ENCODE data around the gene SNX22. TPM values are rescaled to one million over a fixed set of nuclear protein-coding genes. Genes with fewer than 3 reads are reported as not detected.

Gene SNX22
- total RNA-seq, 4 donors from 2014 or later: 0.19 TPM; not detected in 3

- H3K4me1 ChIP-seq: peaks cover 0 to 43% (median 0%) of the 10 kb centered on the region in 3 donors
- TF ChIP-seq, protein P1, sequence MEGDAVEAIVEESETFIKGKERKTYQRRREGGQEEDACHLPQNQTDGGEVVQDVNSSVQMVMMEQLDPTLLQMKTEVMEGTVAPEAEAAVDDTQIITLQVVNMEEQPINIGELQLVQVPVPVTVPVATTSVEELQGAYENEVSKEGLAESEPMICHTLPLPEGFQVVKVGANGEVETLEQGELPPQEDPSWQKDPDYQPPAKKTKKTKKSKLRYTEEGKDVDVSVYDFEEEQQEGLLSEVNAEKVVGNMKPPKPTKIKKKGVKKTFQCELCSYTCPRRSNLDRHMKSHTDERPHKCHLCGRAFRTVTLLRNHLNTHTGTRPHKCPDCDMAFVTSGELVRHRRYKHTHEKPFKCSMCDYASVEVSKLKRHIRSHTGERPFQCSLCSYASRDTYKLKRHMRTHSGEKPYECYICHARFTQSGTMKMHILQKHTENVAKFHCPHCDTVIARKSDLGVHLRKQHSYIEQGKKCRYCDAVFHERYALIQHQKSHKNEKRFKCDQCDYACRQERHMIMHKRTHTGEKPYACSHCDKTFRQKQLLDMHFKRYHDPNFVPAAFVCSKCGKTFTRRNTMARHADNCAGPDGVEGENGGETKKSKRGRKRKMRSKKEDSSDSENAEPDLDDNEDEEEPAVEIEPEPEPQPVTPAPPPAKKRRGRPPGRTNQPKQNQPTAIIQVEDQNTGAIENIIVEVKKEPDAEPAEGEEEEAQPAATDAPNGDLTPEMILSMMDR (IDR thresholded peaks at IDR 0.05): no peak
- no peak for TF ChIP-seq POLR2A (IDR thresholded peaks at IDR 0.05)
- 78 to 88% methylated on average over 3 of the region's 3 CpGs for WGBS, 2 donors
- no peaks in the 10 kb centered on the region for H3K9me3 ChIP-seq
- no peak for DNase-seq
- H3K4me3 ChIP-seq: no peak overlapping the region
- no peaks in the 10 kb centered on the region for H3K27me3 ChIP-seq
- no peak overlapping the region for H3K27ac ChIP-seq
- H3K36me3 ChIP-seq: peaks cover 9 to 42% (median 11%) of the 10 kb centered on the region in 3 donors
- intact Hi-C loops (cut with DNase I): no loop called here
Observed at GRCh38 chr15:64110950-64111678, 40.4 kb upstream of the SNX22 start.

- no peak overlapping the region for H3K4me3 ChIP-seq
- peaks cover 0 to 37% (median 0%) of the 10 kb centered on the region in 3 donors for H3K4me1 ChIP-seq
- intact Hi-C loops (cut with DNase I): no loop called here
- H3K9me3 ChIP-seq: no peaks in the 10 kb centered on the region
- peaks cover 9 to 48% (median 11%) of the 10 kb centered on the region in 3 donors for H3K36me3 ChIP-seq
- no peak for DNase-seq
- H3K27me3 ChIP-seq: no peaks in the 10 kb centered on the region
- WGBS, 2 donors: 61 to 70% methylated on average over 2 to 3 of the region's 3 CpGs
- no peak for TF ChIP-seq POLR2A (IDR thresholded peaks at IDR 0.05)
- TF ChIP-seq, protein P1 (IDR thresholded peaks at IDR 0.05): no peak
- no peak overlapping the region for H3K27ac ChIP-seq
Observed at GRCh38 chr15:64111679-64112050, 39.9 kb upstream of the SNX22 start.

GRCh38 chr15:64112073-64112772 is 39.3 kb upstream of the SNX22 start:
- Histone ChIP-seq H3K27me3 (no peaks in the 10 kb centered on the region), H3K4me1 (peaks cover 0 to 35% (median 0%) of the 10 kb centered on the region in 3 donors), H3K27ac (no peak overlapping the region), H3K4me3 (no peak overlapping the region), H3K36me3 (peaks cover 9 to 53% (median 11%) of the 10 kb centered on the region in 3 donors), H3K9me3 (no peaks in the 10 kb centered on the region)
- DNase-seq: no peak
- no peak for TF ChIP-seq POLR2A (IDR thresholded peaks at IDR 0.05)
- TF ChIP-seq, protein P1 (IDR thresholded peaks at IDR 0.05): no peak
- intact Hi-C loops (cut with DNase I): no loop called here
- WGBS, 2 donors: 70 to 84% methylated on average over 4 of the region's 4 CpGs

- Histone ChIP-seq H3K4me3 (no peak overlapping the region), H3K27me3 (no peaks in the 10 kb centered on the region), H3K27ac (no peak overlapping the region), H3K4me1 (peaks cover 0 to 29% (median 0%) of the 10 kb centered on the region in 3 donors), H3K9me3 (no peaks in the 10 kb centered on the region), H3K36me3 (peaks cover 9 to 60% (median 14%) of the 10 kb centered on the region in 3 donors)
- DNase-seq: no peak
- no peak for TF ChIP-seq POLR2A (IDR thresholded peaks at IDR 0.05)
- TF ChIP-seq, protein P1 (IDR thresholded peaks at IDR 0.05): no peak
- WGBS, 2 donors: 63 to 73% methylated on average over 1 of the region's 1 CpG
- intact Hi-C loops (cut with DNase I): no loop called here
Observed at GRCh38 chr15:64112904-64113303, 38.6 kb upstream of the SNX22 start.

Measured in esophagus squamous epithelium (tissue), 5 donors.